Kidney (tissue), 14 donors: ENCODE results near the gene TRIM41. TPM values are rescaled to one million over a fixed set of nuclear protein-coding genes. Genes with fewer than 3 reads are reported as not detected.

ENCODE experiments used
- DNase-seq, 5 donors: peaks; one replicate each; pipeline ENCODE4 v3.0.0-alpha.2; 2013 to 2020
- FAIRE-seq: peaks from 2 replicates; lab custom pipeline; 2012; peaks lifted over from hg19 to GRCh38; lab: Jason Lieb, UNC
- H3K27ac ChIP-seq, 2 donors: one replicate each; pipeline ENCODE4 v1.7.0; 2013; ENCODE audit warnings: low read depth in 2 of 2, low read length in 2 of 2, inconsistent platforms in 1 of 2
- H3K27me3 ChIP-seq: one replicate; pipeline ENCODE4 v1.7.1; 2013; ENCODE audit warnings: low read length, inconsistent platforms; ENCODE audit not compliant: control insufficient read depth, insufficient read depth
- H3K36me3 ChIP-seq, 3 donors: one replicate each; pipeline versions ENCODE4 v1.7.0 to v1.7.1; 2013; ENCODE audit warnings: low read length in 3 of 3, control low read depth in 1 of 3, inconsistent platforms in 1 of 3; ENCODE audit not compliant: insufficient read depth in 3 of 3, control insufficient read depth in 2 of 3
- H3K4me1 ChIP-seq, 3 donors: one replicate each; pipeline versions ENCODE4 v1.7.0 to v1.7.1; 2013; ENCODE audit warnings: low read length in 3 of 3, inconsistent platforms in 1 of 3, low read depth in 1 of 3; ENCODE audit not compliant: control insufficient read depth in 2 of 3, insufficient read depth in 2 of 3
- H3K4me3 ChIP-seq, 3 donors: one replicate each; pipeline versions ENCODE4 v1.7.0 to v1.8.1; 2013; ENCODE audit warnings: low read length in 3 of 3, control low read depth in 1 of 3, inconsistent platforms in 1 of 3
- H3K9ac ChIP-seq, 3 donors: one replicate each; pipeline versions ENCODE4 v1.7.0 to v1.7.1; 2013; ENCODE audit warnings: low read length in 3 of 3, control low read depth in 1 of 3, inconsistent platforms in 1 of 3
- H3K9me3 ChIP-seq, 3 donors: one replicate each; pipeline versions ENCODE4 v1.7.0 to v1.7.1; 2013; ENCODE audit warnings: low read length in 3 of 3, control low read depth in 1 of 3, inconsistent platforms in 1 of 3; ENCODE audit not compliant: control insufficient read depth in 2 of 3, insufficient read depth in 1 of 3
- intact Hi-C: fragments of 100-400 bp; cut with DNase I; formaldehyde crosslinking; loops from one replicate; pipeline ENCODE4 v1.11.1; 2022
- polyA plus RNA-seq: library from polyadenylated mRNA; stranded (reverse); fragments of 350-450 nt; fragmentation: Illumina TruSeq; extraction: RNeasy Lipid Tissue Mini Kit (QIAGEN cat#74804); gene quantifications from one replicate; pipeline ENCODE4 v1.2.3, GENCODE V29; 2014; ENCODE audit warnings: low read depth, low replicate concordance; ENCODE audit not compliant: insufficient read depth
- total RNA-seq: library from RNA; stranded (reverse); fragmentation: NEBNext Ultra II Directional; extraction: Animal tissue kit (Norgen Biotek cat#: 25700); gene quantifications from one replicate; pipeline ENCODE4 v1.2.1, GENCODE V29; 2021
- TF ChIP-seq, protein P1 (sequence below): IDR thresholded peaks from 3 replicates; pipeline ENCODE4 v1.5.1; 2012; ENCODE audit warnings: mild to moderate bottlenecking, moderate library complexity, borderline replicate concordance; ENCODE audit not compliant: insufficient read depth; ENCODE audit errors: extremely low read depth
- donor health status: control.
- donor health status: control.
- donor health status: control.
- donor health status: control.
- donor health status: control.
- donor health status: DM: yes; HTN: yes; CAD: no.
- donor health status: Normal renal cell carcinoma (clear cell type).

Gene TRIM41
- total and polyA plus RNA-seq, 2 donors from 2014 or later = 21.8 to 34.9 TPM

DNA sequence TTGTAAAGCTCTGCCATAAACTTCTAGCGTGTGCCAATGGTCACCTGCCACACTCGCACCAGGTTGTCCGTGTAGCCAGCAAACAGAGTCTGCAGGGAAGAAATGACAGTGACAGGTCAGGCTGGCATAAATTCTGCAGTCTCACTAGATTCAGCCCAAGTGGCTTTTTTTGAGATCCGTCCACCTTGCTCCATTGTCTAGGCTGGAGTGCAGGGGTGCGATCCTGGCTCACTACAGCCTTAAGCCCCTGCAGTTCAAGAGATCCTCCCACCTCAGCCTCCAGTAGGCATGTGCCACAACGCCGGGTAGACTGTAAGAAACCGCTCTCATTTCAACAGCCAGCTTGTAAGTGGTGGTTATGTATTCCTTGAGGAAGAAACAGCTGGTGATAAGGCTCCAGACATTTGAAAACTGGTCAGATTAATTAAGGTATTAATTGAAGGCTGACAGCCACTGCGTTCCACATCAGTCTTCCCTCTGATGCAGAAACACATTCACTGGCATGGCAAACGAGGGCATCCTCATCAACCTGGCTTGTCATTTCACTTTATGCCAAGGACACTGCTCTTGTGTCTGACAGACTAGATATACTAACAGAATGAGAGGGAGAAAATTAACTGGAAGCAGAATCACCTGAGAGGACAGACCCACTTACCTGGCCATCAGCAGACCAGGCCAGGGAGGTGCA lies 14.0 kb downstream of the TRIM41 start:
- DNase-seq = no peak
- Histone ChIP-seq H3K4me1 (peaks cover 2 to 8% (median 5%) of the 10 kb centered on the region in 3 donors), H3K27me3 (no peaks in the 10 kb centered on the region), H3K36me3 (peaks cover 25 to 76% (median 54%) of the 10 kb centered on the region in 3 donors), H3K9me3 (no peaks in the 10 kb centered on the region), H3K9ac (no peak overlapping the region), H3K4me3 (no peak overlapping the region), H3K27ac (no peak overlapping the region)
- no peak for FAIRE-seq
- TF ChIP-seq, protein P1, sequence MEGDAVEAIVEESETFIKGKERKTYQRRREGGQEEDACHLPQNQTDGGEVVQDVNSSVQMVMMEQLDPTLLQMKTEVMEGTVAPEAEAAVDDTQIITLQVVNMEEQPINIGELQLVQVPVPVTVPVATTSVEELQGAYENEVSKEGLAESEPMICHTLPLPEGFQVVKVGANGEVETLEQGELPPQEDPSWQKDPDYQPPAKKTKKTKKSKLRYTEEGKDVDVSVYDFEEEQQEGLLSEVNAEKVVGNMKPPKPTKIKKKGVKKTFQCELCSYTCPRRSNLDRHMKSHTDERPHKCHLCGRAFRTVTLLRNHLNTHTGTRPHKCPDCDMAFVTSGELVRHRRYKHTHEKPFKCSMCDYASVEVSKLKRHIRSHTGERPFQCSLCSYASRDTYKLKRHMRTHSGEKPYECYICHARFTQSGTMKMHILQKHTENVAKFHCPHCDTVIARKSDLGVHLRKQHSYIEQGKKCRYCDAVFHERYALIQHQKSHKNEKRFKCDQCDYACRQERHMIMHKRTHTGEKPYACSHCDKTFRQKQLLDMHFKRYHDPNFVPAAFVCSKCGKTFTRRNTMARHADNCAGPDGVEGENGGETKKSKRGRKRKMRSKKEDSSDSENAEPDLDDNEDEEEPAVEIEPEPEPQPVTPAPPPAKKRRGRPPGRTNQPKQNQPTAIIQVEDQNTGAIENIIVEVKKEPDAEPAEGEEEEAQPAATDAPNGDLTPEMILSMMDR = no peak
- intact Hi-C loops = no loop called here

GRCh38 chr5:181237729-181238385 lies 14.8 kb downstream of the TRIM41 start:
- no peak overlapping the region for H3K9ac ChIP-seq
- DNase-seq (no peak), FAIRE-seq (no peak)
- no peak overlapping the region for H3K27ac ChIP-seq
- intact Hi-C loops = no loop called here
- TF ChIP-seq, protein P1 = no peak
- no peaks in the 10 kb centered on the region for H3K27me3 ChIP-seq
- peaks cover 2 to 10% (median 9%) of the 10 kb centered on the region in 3 donors for H3K4me1 ChIP-seq
- H3K4me3 ChIP-seq = no peak overlapping the region
- no peaks in the 10 kb centered on the region for H3K9me3 ChIP-seq
- peaks cover 25 to 71% (median 51%) of the 10 kb centered on the region in 3 donors for H3K36me3 ChIP-seq

DNA sequence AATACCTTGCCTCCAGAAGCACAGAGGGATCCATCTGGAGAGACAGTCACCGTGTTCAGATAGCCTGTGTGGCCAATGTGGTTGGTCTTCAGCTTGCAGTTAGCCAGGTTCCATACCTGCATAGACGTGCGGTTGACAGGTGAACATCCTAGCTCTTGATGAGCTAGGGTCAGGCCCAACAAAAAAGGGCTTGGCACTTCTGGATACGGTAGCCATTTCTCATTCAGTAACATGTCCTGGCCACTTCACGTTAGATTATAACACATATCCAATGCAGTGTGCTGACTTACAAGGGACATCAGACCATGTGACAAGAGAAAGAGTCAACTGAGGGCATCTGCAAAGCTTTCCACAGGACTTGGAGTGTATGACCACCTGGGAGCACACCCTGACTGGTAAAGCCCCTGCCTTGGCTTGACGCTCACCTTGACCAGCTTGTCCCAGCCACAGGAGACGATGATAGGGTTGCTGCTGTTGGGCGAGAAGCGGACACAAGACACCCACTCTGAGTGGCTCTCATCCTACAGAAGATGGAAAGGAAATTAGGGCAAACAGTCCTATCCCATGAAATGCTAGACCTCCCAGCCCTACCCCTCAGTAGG lies 16.1 kb downstream of the TRIM41 start:
- TF ChIP-seq, protein P1 = no peak
- no peak for DNase-seq
- H3K36me3 ChIP-seq = peaks cover 25 to 62% (median 45%) of the 10 kb centered on the region in 3 donors
- no peak overlapping the region for H3K4me3 ChIP-seq
- no peaks in the 10 kb centered on the region for H3K9me3 ChIP-seq
- intact Hi-C loops = no loop called here
- no peaks in the 10 kb centered on the region for H3K27me3 ChIP-seq
- H3K9ac ChIP-seq = no peak overlapping the region
- peaks cover 2 to 11% (median 9%) of the 10 kb centered on the region in 3 donors for H3K4me1 ChIP-seq
- FAIRE-seq = no peak
- no peak overlapping the region for H3K27ac ChIP-seq
